Measurements from ENCODE around the gene ALDH3B1. TPM values are rescaled to one million over a fixed set of nuclear protein-coding genes. Genes with fewer than 3 reads are reported as not detected.

Gene ALDH3B1
- total RNA-seq, 1 experiment from 2014 or later = 104 TPM

GRCh38 chr11:68051191-68052136 is 41.3 kb downstream of the ALDH3B1 start:
- no peak overlapping the region for H3K4me2 ChIP-seq
- H3K27ac ChIP-seq = no peak overlapping the region; the same call in 1 of the 2 replicates
- H3K27me3 ChIP-seq (ENCODE audit: insufficient read depth, low read depth) = no peaks in the 10 kb centered on the region
- no peak overlapping the region for H2AFZ ChIP-seq
- H3K9me3 ChIP-seq (ENCODE audit: insufficient read depth, low read depth) = no peaks in the 10 kb centered on the region
- H3K4me1 ChIP-seq (replicated peaks; ENCODE audit: insufficient read depth) = no peaks in the 10 kb centered on the region
- H3K9me2 ChIP-seq (ENCODE audit: insufficient read depth) = no peaks in the 10 kb centered on the region
- H3K4me3 ChIP-seq = no peak overlapping the region
- H4K20me1 ChIP-seq (ENCODE audit: insufficient read depth) = peaks cover 19% of the 10 kb centered on the region
- DNase-seq = no peak
- no peaks in the 10 kb centered on the region for H3K36me3 ChIP-seq (ENCODE audit: low read depth)
- no peaks in the 10 kb centered on the region for H3K79me2 ChIP-seq (ENCODE audit: low read depth)
- TF ChIP-seq CTCF (conservative IDR thresholded peaks at IDR 0.05) (no peak), EZH2 (IDR thresholded peaks at IDR 0.05; ENCODE audit: low read depth) (no peak)
- BruUV-seq (replicated peaks) = no TSS peak
- ChIA-PET POLR2A (ENCODE audit: unreplicated experiment) (interaction anchor here (0.5 kb wide), 1 partner anchor 58 kb away, joined by 3 read pairs; no protein-coding TSS in a partner anchor), CTCF (no interaction called here)
- intact Hi-C loops (cut with micrococcal nuclease; ENCODE audit: unreplicated experiment) = no loop called here
- H3F3A ChIP-seq (ENCODE audit: insufficient read depth, low read depth) = peaks cover 55% of the 10 kb centered on the region

- H2AFZ ChIP-seq = no peak overlapping the region
- no peak for DNase-seq
- CTCF ChIA-PET = no interaction called here
- H3K9me3 ChIP-seq (ENCODE audit: insufficient read depth, low read depth) = no peaks in the 10 kb centered on the region
- H3K4me3 ChIP-seq = no peak overlapping the region
- BruUV-seq (replicated peaks) = no TSS peak
- no peaks in the 10 kb centered on the region for H3K79me2 ChIP-seq (ENCODE audit: low read depth)
- H3K4me1 ChIP-seq (replicated peaks; ENCODE audit: insufficient read depth) = no peaks in the 10 kb centered on the region
- intact Hi-C loops (cut with micrococcal nuclease; ENCODE audit: unreplicated experiment) = no loop called here
- H3K27ac ChIP-seq = no peak overlapping the region
- H4K20me1 ChIP-seq (ENCODE audit: insufficient read depth) = peaks cover 19% of the 10 kb centered on the region
- POLR2A ChIA-PET (ENCODE audit: unreplicated experiment) = interaction anchor here (0.6 kb wide), 1 partner anchor 270 kb away, joined by 6 read pairs; no protein-coding TSS in a partner anchor
- H3K27me3 ChIP-seq (ENCODE audit: insufficient read depth, low read depth) = no peaks in the 10 kb centered on the region
- H3K4me2 ChIP-seq = no peak overlapping the region
- peaks cover 64% of the 10 kb centered on the region for H3F3A ChIP-seq (ENCODE audit: insufficient read depth, low read depth)
- no peaks in the 10 kb centered on the region for H3K9me2 ChIP-seq (ENCODE audit: insufficient read depth)
- no peaks in the 10 kb centered on the region for H3K36me3 ChIP-seq (ENCODE audit: low read depth)
- TF ChIP-seq CTCF (conservative IDR thresholded peaks at IDR 0.05) (no peak), EZH2 (IDR thresholded peaks at IDR 0.05; ENCODE audit: low read depth) (no peak)
Observed at GRCh38 chr11:68052137-68052873, 42.2 kb downstream of the ALDH3B1 start.

GRCh38 chr11:68053117-68053516 is 43.0 kb downstream of the ALDH3B1 start:
- TF ChIP-seq EZH2 (IDR thresholded peaks at IDR 0.05; ENCODE audit: low read depth) (no peak), CTCF (conservative IDR thresholded peaks at IDR 0.05) (no peak)
- Histone ChIP-seq H3K27me3 (ENCODE audit: insufficient read depth, low read depth) (no peaks in the 10 kb centered on the region), H3K27ac (no peak overlapping the region), H3K4me1 (replicated peaks; ENCODE audit: insufficient read depth) (no peaks in the 10 kb centered on the region), H4K20me1 (ENCODE audit: insufficient read depth) (peaks cover 19% of the 10 kb centered on the region), H3K4me2 (no peak overlapping the region), H3F3A (ENCODE audit: insufficient read depth, low read depth) (peaks cover 72% of the 10 kb centered on the region), H3K36me3 (ENCODE audit: low read depth) (peaks cover 6% of the 10 kb centered on the region; the same call in 1 of the 2 replicates), H3K9me3 (ENCODE audit: insufficient read depth, low read depth) (no peaks in the 10 kb centered on the region), H3K79me2 (ENCODE audit: low read depth) (no peaks in the 10 kb centered on the region), H2AFZ (no peak overlapping the region), H3K4me3 (no peak overlapping the region), H3K9me2 (ENCODE audit: insufficient read depth) (no peaks in the 10 kb centered on the region)
- no TSS peak for BruUV-seq (replicated peaks)
- ChIA-PET POLR2A (ENCODE audit: unreplicated experiment) (no interaction called here), CTCF (no interaction called here)
- DNase-seq = no peak
- intact Hi-C loops (cut with micrococcal nuclease; ENCODE audit: unreplicated experiment) = no loop called here
